Esophagus squamous epithelium (tissue), 5 donors: Measurements from ENCODE around the gene LY86. TPM values are rescaled to one million over a fixed set of nuclear protein-coding genes. Genes with fewer than 3 reads are reported as not detected.
A peak's percentile ranks its signal among the peaks of the same experiment; 100 is the strongest.

Experiments
- DNase-seq: peaks from one replicate; lab custom pipeline; 2025; lab: John Stamatoyannopoulos, UW
- H3K27ac ChIP-seq, 4 donors: fragments of 200-600 bp; sonication (generic); one replicate each; pipeline ENCODE4 v1.5.1; 2016 to 2019; ENCODE audit warnings: mild to moderate bottlenecking in 1 of 4
- H3K27me3 ChIP-seq, 4 donors: fragments of 200-600 bp; sonication (generic); 1 replicate in 3 of 4; 2 replicates in 1 of 4; pipeline versions ENCODE4 v1.5.1 to v1.6.0; 2017 to 2021; ENCODE audit warnings: antibody characterized with exemption in 1 of 4
- H3K36me3 ChIP-seq, 3 donors: fragments of 200-600 bp; sonication (generic); one replicate each; pipeline ENCODE4 v1.5.1; 2016 to 2019
- H3K4me1 ChIP-seq, 3 donors: fragments of 200-600 bp; sonication (generic); one replicate each; pipeline ENCODE4 v1.5.1; 2017 to 2019
- H3K4me3 ChIP-seq, 4 donors: fragments of 200-600 bp; sonication (generic); 1 replicate in 3 of 4; 2 replicates in 1 of 4; pipeline ENCODE4 v1.5.1; 2016 to 2019; ENCODE audit warnings: mild to moderate bottlenecking in 2 of 4, moderate library complexity in 1 of 4
- H3K9me3 ChIP-seq, 3 donors: fragments of 200-600 bp; sonication (generic); one replicate each; pipeline ENCODE4 v1.5.1; 2016 to 2019
- POLR2A ChIP-seq, 4 donors: fragments of 450-650 bp; IDR thresholded peaks; one replicate each; pipeline ENCODE4 v1.6.1; 2017; ENCODE audit warnings: antibody characterized with exemption in 4 of 4, mild to moderate bottlenecking in 4 of 4, moderate library complexity in 3 of 4
- WGBS, 2 donors: methylation state at CpG; one replicate each; pipeline ENCODE4 v1.1.5; 2018; 5-methylcytosine and 5-hydroxymethylcytosine counted together
- intact Hi-C: fragments of 100-400 bp; cut with DNase I; formaldehyde crosslinking; loops from one replicate; pipeline ENCODE4 v1.15.0; 2022
- total RNA-seq, 4 donors: library from RNA; depleted of rRNA; stranded (reverse); fragments of >200 nt; gene quantifications; one replicate each; pipeline ENCODE4 v1.1.0, GENCODE V29; 2016
- TF ChIP-seq, protein P1 (sequence below), 6 experiments: fragments of 450-650 bp in 4 of 6; fragments of 200-600 bp in 2 of 6; sonication (generic) in 2 of 6; IDR thresholded peaks; one replicate each; pipeline ENCODE4 v1.5.1; 2016 to 2019; ENCODE audit warnings: antibody characterized with exemption in 6 of 6, mild to moderate bottlenecking in 4 of 6, moderate library complexity in 4 of 6
- donor health status: DM: yes; HTN: yes; CAD: no.

Gene LY86
- total RNA-seq, 4 donors from 2014 or later = 2.3 TPM; not detected in 2

DNA sequence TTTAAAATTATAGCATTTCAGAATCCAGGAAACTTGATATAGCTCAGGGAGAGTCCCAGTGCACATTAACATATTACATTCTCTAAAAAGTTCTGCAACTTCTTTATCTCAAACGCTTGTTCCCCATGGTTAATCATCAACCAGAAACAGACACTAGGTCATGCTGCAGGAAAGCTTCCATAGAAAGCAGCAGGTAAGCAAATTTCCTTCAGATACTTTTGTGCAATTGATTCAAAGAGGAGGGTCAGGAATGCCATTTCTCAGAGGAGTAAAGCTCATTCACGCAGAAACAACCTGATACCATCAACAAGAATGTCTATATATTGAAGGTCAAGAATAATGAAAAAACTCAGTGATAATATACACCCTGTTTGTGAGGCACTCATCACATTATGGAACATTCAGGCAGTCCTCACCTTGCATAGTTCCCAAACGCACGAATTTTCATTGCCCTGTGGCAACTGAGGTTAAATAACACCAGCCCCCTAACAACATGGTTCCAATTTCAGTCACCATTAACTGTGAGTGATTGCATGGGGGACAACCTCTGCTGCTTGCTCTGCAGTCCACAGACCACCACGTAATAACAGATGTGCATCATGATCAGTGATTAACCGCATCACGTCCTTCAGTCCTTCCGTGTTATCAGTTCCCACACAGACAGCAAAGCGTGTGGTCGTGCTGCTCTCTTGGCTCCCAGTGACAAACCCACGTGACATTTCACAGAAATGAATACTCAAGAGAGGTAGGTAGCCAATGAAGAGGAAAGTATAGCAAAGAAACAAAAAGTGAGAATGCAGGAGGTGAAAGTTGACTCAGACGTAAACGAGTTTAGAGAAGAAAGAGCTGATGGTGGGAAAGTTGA lies 95.7 kb downstream of the LY86 start:
- Histone ChIP-seq H3K9me3 (no peaks in the 10 kb centered on the region), H3K27ac (peak overlapping the region in 1 of 4 donors; percentile 74), H3K4me3 (no peak overlapping the region), H3K4me1 (peaks cover 24 to 72% (median 49%) of the 10 kb centered on the region in 3 donors), H3K27me3 (no peaks in the 10 kb centered on the region), H3K36me3 (no peaks in the 10 kb centered on the region)
- intact Hi-C loops = loop anchor here (10.0 kb wide), 1 partner anchor 561 kb away; no protein-coding TSS in a partner anchor
- no peak for DNase-seq
- WGBS, 2 donors = 62 to 69% methylated on average over 13 of the region's 13 CpGs
- TF ChIP-seq, protein P1, sequence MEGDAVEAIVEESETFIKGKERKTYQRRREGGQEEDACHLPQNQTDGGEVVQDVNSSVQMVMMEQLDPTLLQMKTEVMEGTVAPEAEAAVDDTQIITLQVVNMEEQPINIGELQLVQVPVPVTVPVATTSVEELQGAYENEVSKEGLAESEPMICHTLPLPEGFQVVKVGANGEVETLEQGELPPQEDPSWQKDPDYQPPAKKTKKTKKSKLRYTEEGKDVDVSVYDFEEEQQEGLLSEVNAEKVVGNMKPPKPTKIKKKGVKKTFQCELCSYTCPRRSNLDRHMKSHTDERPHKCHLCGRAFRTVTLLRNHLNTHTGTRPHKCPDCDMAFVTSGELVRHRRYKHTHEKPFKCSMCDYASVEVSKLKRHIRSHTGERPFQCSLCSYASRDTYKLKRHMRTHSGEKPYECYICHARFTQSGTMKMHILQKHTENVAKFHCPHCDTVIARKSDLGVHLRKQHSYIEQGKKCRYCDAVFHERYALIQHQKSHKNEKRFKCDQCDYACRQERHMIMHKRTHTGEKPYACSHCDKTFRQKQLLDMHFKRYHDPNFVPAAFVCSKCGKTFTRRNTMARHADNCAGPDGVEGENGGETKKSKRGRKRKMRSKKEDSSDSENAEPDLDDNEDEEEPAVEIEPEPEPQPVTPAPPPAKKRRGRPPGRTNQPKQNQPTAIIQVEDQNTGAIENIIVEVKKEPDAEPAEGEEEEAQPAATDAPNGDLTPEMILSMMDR (IDR thresholded peaks at IDR 0.05) = no peak
- no peak for TF ChIP-seq POLR2A (IDR thresholded peaks at IDR 0.05)

DNA sequence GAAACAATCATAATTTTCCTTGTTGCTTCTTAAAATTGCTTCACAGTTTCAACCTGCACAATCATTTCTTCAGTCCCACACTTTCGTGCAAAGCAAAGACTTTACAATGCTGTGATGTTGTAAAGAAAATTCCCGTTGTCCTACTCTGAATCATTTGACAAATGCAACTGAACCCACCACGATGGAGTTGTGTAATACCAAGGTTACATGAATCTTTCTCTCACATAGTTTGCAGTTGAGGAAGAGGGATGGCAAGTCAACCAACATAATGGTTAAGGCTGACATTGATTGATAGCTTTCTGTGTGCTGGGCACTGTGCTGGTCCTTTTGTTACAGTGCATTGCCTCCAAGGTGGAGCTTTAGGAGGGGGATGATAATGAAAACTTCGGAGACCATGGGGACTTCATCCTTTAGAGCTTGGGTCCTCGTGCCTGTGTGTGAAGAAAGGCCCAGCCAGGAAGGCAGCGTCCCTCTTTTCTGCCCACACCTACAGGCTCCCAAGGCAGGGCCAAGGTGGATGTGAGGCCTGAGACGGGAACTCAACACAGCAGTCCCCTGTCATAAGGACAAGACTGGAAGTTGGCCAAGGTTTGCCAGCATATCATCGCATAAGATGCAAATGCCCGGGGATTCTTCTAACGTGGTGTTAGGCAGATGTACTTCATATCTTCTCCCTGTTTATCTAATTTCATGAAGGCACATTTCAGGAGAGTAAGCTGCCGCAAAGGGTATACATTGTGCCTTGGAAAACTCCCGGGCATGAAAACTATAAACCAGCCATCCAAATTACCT lies 96.9 kb downstream of the LY86 start:
- no peak for TF ChIP-seq POLR2A (IDR thresholded peaks at IDR 0.05)
- TF ChIP-seq, protein P1 (IDR thresholded peaks at IDR 0.05) = no peak
- peaks cover 36 to 72% (median 58%) of the 10 kb centered on the region in 3 donors for H3K4me1 ChIP-seq
- no peak overlapping the region for H3K27ac ChIP-seq
- intact Hi-C loops = loop anchor here (10.0 kb wide), 1 partner anchor 559 kb away; no protein-coding TSS in a partner anchor
- no peaks in the 10 kb centered on the region for H3K9me3 ChIP-seq
- DNase-seq = no peak
- no peaks in the 10 kb centered on the region for H3K36me3 ChIP-seq
- no peak overlapping the region for H3K4me3 ChIP-seq
- H3K27me3 ChIP-seq = no peaks in the 10 kb centered on the region
- 72 to 85% methylated on average over 10 of the region's 12 CpGs for WGBS, 2 donors

DNA sequence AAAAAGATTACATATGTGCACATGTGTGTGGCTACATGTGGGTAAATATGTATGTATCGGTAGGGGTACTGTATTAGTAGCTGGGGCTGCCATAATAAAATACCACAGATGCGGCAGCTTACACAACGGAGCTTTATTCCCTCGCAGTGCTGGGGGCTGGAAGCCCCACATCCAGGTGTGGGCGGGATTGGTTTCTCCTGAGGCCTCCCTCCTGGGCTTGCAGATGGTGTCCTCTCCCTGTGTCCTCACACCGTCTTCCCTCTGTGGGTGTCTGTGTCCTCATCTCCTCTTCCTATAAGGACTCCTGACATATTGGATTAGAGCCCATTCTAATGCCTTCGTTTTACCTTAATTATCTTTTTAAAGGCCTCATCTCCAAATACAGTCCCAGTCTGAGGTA lies 97.7 kb downstream of the LY86 start:
- H3K27ac ChIP-seq = peak overlapping the region; percentile 77 to 88 (median 88)
- 88 to 93% methylated on average over 7 of the region's 7 CpGs for WGBS, 2 donors
- no peaks in the 10 kb centered on the region for H3K27me3 ChIP-seq
- no peaks in the 10 kb centered on the region for H3K9me3 ChIP-seq
- no peak for DNase-seq
- peak overlapping the region in 1 of 4 donors; percentile 37 for H3K4me3 ChIP-seq
- peaks cover 36 to 70% (median 58%) of the 10 kb centered on the region in 3 donors for H3K4me1 ChIP-seq
- TF ChIP-seq POLR2A (IDR thresholded peaks at IDR 0.05) = no peak
- TF ChIP-seq, protein P1 (IDR thresholded peaks at IDR 0.05) = no peak
- H3K36me3 ChIP-seq = no peaks in the 10 kb centered on the region
- intact Hi-C loops = loop anchor here (10.0 kb wide), 1 partner anchor 559 kb away; no protein-coding TSS in a partner anchor

DNA sequence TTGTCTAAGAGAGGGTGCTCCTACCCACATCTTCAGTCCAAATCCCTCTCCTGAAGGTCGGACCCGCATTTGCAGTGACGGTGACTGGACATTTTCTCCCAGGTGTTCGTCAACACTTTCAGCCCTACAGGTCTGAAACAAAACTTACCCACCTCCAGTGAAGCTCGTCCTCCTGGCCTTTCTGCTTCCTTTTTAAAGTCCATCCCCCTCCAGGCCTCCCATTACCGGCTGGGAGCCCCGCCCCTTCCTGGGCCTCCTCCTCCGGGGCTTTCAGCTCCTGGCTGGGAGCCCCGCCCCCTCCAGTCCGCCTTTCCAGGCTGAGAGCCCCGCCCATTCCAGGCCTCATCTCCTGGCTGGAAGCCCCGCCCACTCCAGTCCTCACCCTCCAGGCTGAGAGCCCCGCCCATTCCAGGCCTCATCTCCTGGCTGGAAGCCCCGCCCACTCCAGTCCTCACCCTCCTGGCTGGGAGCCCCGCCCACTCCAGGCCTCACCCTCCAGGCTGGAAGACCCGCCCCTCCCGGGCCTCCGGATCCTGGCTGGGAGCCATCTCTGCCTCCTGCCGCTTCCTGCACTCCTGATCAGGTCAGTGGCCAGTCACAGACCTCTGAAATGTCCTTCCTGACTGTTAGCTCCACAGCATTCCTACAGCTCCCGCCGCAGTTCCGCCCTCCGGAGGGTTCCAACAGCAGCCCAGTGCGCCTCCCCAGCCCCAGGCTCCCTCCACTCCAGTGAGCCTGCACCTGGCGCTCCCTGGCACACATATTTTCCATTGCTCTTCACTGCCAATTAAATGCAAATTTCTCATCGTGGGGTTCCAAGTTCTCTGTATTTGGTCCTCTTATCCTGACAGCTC lies 98.5 kb downstream of the LY86 start:
- Histone ChIP-seq H3K4me3 (peak overlapping the region; percentile 24 to 51 (median 36)), H3K4me1 (peaks cover 36 to 62% (median 53%) of the 10 kb centered on the region in 3 donors)
- peak; percentile 45 for DNase-seq

More for the DNA sequence above, 98.5 kb downstream of the LY86 start:
- TF ChIP-seq, protein P1 (IDR thresholded peaks at IDR 0.05) = no peak
- peak in 1 of 4 donors; percentile 54 for TF ChIP-seq POLR2A (IDR thresholded peaks at IDR 0.05)
- intact Hi-C loops = loop anchor here (10.0 kb wide), 1 partner anchor 558 kb away; no protein-coding TSS in a partner anchor
- H3K27me3 ChIP-seq = no peaks in the 10 kb centered on the region
- peak overlapping the region; percentile 77 to 88 (median 88) for H3K27ac ChIP-seq
- H3K36me3 ChIP-seq = no peaks in the 10 kb centered on the region
- WGBS, 2 donors = 33 to 55% methylated on average over 15 to 19 of the region's 26 CpGs
- peaks cover 0 to 4% (median 3%) of the 10 kb centered on the region in 3 donors for H3K9me3 ChIP-seq
